ENCODE measurements around the gene KIAA1671.

Gene KIAA1671

DNA sequence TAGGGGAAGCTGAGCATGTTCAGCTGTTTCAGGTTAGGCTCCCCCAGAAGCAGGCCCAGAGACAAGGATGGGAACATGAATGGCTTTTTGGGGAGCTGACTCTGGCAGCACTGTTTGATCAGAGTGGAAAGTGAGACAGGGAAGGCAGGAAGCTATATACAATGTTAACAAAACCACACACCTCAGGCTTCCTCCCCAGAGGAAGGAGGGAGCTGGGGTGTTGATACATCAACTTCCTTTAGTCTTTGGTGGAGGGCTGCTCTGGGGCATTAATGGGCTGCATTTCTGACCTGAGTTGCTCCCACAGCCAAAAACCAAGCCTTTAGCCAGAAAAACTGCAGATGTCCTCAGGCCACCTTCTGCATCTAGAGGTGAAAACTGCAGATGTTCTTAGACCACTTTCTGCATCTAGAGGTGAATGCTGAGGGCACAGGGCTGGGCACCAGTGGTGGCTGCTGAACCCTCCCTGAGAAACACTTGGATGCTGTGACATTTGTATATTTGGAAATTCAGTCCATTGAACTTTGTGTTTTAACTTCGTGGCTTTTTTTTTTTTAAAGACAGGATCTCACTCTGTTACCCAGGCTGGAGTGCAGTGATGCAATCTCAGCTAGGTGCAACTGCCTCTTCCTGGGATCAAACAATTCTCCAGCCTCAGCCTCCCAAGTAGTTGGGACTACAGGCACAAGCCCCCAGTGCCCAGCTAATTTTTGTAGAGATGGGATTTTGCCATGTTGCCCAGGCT lies 49.9 kb downstream of the KIAA1671 start:
- ChIA-PET POLR2A (no interaction called here), CTCF (interaction anchor here (0.6 to 0.9 kb wide), 2 partner anchors 15 to 55 kb away, joined by 3 read pairs; no protein-coding TSS in a partner anchor)
- TF ChIP-seq, protein P1, sequence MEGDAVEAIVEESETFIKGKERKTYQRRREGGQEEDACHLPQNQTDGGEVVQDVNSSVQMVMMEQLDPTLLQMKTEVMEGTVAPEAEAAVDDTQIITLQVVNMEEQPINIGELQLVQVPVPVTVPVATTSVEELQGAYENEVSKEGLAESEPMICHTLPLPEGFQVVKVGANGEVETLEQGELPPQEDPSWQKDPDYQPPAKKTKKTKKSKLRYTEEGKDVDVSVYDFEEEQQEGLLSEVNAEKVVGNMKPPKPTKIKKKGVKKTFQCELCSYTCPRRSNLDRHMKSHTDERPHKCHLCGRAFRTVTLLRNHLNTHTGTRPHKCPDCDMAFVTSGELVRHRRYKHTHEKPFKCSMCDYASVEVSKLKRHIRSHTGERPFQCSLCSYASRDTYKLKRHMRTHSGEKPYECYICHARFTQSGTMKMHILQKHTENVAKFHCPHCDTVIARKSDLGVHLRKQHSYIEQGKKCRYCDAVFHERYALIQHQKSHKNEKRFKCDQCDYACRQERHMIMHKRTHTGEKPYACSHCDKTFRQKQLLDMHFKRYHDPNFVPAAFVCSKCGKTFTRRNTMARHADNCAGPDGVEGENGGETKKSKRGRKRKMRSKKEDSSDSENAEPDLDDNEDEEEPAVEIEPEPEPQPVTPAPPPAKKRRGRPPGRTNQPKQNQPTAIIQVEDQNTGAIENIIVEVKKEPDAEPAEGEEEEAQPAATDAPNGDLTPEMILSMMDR (IDR thresholded peaks at IDR 0.05; ENCODE audit: control extremely low read depth, extremely low read depth, low read depth, missing control alignments): no peak
- no peak for DNase-seq (ENCODE audit: extremely low spot score)

- CTCF ChIA-PET: no interaction called here
- no peak for DNase-seq (ENCODE audit: extremely low spot score)
- TF ChIP-seq, protein P1 (IDR thresholded peaks at IDR 0.05; ENCODE audit: control extremely low read depth, extremely low read depth, low read depth, missing control alignments): no peak
- POLR2A ChIA-PET: no interaction called here
Observed at GRCh38 chr22:25006354-25006753, 53.8 kb downstream of the KIAA1671 start.

- ChIA-PET CTCF (interaction anchor here (1.4 kb wide), 1 partner anchor 42 kb away, joined by 3 read pairs; no protein-coding TSS in a partner anchor), POLR2A (no interaction called here)
- TF ChIP-seq, protein P1 (IDR thresholded peaks at IDR 0.05; ENCODE audit: control extremely low read depth, extremely low read depth, low read depth, missing control alignments): no peak
- no peak for DNase-seq (ENCODE audit: extremely low spot score)
Observed at GRCh38 chr22:25007444-25008106, 55.1 kb downstream of the KIAA1671 start.

- DNase-seq (ENCODE audit: extremely low spot score): no peak
- TF ChIP-seq, protein P1 (IDR thresholded peaks at IDR 0.05; ENCODE audit: control extremely low read depth, extremely low read depth, low read depth, missing control alignments): no peak
- POLR2A ChIA-PET: no interaction called here
- CTCF ChIA-PET: interaction anchor here (1.4 kb wide), 1 partner anchor 40 kb away, joined by 3 read pairs; no protein-coding TSS in a partner anchor
Observed at GRCh38 chr22:25008666-25009065, 56.1 kb downstream of the KIAA1671 start.

DNA sequence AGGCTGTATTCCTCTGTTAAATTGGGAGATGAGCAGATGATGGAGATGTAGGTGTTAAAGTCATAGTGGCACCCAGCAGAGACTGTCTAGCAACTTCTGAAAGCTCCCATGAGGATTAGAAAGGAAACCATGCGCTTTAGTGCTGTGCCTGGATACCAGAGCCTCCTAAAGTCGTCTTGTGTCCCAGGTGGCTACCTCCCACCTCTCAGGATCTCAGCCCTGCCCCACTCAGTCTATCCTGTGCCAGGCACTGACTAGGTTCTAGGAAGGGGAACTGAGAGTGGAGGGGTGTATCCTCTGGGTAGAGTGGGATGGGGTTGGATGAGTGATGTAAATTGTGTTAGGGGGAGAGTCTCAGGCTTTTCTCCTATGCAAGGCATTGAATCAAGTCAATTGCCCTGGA lies 60.2 kb downstream of the KIAA1671 start:
- POLR2A ChIA-PET: no interaction called here
- no peak for DNase-seq (ENCODE audit: extremely low spot score)
- CTCF ChIA-PET: interaction anchor here (0.9 kb wide), 1 partner anchor 10 kb away, joined by 3 read pairs; no protein-coding TSS in a partner anchor

DNA sequence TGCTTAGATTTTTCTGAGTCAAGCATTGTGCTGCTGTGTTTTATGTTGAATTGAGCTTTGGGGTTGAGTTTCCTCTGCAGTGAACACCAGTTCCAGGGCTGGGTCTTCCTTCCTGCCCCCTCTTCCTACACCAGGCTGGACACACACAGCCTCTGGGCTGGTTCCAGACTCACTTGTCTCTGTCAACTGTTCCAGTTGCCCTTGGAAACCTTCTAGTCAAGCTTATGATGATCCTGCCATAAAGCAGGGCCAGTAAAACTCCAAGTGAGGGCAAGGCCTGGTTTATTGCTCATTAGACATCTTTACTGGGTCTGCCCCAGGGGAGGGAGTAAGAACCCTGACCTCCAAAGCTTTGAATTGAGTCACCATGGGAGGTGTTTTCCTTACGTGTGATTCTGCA lies 61.1 kb downstream of the KIAA1671 start:
- POLR2A ChIA-PET: no interaction called here
- CTCF ChIA-PET: interaction anchor here (0.9 kb wide), 1 partner anchor 9 kb away, joined by 3 read pairs; no protein-coding TSS in a partner anchor
- TF ChIP-seq, protein P1 (IDR thresholded peaks at IDR 0.05; ENCODE audit: control extremely low read depth, extremely low read depth, low read depth, missing control alignments): no peak
- no peak for DNase-seq (ENCODE audit: extremely low spot score)

More for the DNA sequence above, 60.2 kb downstream of the KIAA1671 start:
- TF ChIP-seq, protein P1 (IDR thresholded peaks at IDR 0.05; ENCODE audit: control extremely low read depth, extremely low read depth, low read depth, missing control alignments): no peak

Data from GM10248 (cell line).